Measurements from ENCODE around the gene APLP2.
"Not testable (repeated sequence)": the region's sequence is repeated elsewhere in the genome, so short reads cannot be mapped to it uniquely, and the experiment has no call there.

Gene APLP2

GRCh38 chr11:130165601-130166456 lies 96.1 kb downstream of the APLP2 start:
- H3K4me3 ChIP-seq (ENCODE audit: low read depth, low read length): no peak overlapping the region

DNA sequence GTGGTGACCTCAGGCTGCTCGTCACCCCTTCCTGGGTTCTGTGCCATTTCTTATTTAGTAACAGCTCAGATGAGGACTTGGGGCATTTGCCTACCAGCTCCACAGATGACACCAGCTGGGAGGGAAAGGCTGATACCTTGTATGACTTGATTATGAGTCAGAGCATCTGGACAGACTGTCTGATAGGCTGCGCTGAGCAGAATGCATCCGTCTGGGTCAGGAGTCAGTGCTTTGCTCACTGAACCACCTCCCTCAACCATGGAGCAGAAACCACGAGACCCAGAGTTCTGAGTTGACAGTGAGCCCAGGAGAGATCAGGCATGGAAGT lies 96.7 kb downstream of the APLP2 start:
- H3K4me3 ChIP-seq (ENCODE audit: low read depth, low read length): no peak overlapping the region

DNA sequence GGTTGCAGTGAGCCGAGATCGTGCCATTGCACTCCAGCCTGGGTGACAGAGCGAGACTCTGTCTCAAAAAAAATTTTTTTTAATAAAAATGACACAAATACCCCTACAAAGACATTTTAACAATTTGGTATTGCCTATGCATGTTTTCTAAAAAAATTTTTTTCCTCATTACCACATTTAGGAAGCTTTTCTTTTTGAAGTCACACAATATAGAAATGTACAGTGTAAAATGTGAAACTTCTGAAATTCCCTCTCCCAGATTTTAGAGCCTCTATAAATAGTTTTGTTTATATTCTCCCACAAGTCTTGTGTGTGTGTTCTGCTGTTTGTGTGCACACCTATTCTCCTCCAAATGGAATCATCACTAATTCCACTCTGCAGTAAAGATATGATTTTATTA lies 97.5 kb downstream of the APLP2 start:
- H3K4me3 ChIP-seq (ENCODE audit: low read depth, low read length): no peak overlapping the region

DNA sequence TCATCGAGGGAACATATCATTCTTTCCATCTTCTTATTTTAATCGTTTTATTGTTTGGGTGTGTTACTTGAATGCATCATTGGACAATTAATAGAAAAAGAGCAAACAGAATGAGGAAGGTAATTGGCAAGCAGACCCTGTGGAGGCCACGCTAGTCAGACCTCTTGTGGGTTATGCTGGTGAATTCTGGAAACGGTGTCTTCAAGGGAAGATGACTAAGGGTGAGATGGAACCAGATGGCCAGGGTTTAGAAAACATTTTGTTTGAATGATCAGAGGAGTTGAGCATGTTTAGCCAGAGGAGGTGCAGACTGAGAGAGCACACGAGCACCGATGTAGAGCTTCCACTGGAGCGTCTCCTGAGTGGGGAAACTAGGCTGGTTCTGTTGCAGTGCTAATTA lies 98.4 kb downstream of the APLP2 start:
- H3K4me3 ChIP-seq (ENCODE audit: low read depth, low read length): no peak overlapping the region

- H3K4me3 ChIP-seq (ENCODE audit: low read depth, low read length): no peak overlapping the region
These were observed 100.7 kb downstream of the APLP2 start for GRCh38 chr11:130170345-130170744.

GRCh38 chr11:130171534-130171933 lies 101.8 kb downstream of the APLP2 start:
- no peak overlapping the region for H3K4me3 ChIP-seq (ENCODE audit: low read depth, low read length)

- H3K4me3 ChIP-seq (ENCODE audit: low read depth, low read length): not testable (repeated sequence)
These were observed 102.3 kb downstream of the APLP2 start for GRCh38 chr11:130172001-130172400.

DNA sequence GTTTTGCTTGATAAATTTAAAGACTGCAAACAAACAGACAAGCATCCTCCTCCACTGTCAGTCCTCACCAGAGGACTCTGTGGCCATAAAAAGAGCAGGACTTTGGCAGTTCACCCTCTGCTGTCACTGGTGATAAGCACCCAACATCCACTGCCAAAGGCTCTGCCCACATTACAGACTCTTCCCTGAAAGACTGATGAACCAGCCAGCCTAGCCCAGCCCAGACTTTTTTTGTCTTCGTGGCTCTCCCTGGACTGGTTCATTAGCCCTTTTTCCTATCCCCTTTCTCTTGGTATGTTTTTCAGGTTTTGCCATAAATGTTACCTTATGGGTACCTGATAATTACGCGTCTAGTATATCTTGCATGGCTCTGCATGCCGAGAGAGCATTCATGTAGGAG lies 104.9 kb downstream of the APLP2 start:
- H3K4me3 ChIP-seq (ENCODE audit: low read depth, low read length): no peak overlapping the region

DNA sequence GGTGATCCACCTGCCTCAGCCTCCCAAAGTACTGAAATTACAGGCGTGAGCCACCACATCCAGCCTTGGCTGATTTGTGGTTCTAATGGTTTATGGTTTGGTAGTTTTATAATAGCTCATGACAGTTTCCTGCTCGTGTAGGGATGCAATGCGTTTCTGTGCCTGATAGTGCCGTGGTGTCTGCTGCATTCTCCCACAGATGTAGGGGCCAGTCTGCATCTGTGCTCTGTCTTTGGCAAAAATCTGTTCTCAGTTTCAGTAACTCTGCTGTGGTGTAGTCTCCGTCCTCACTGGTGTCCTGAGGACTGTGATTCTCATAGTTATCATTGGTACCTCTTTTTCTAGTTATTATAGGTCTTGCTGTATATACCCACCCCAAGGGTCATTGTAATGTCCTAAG lies 106.2 kb downstream of the APLP2 start:
- no peak overlapping the region for H3K4me3 ChIP-seq (ENCODE audit: low read depth, low read length)

DNA sequence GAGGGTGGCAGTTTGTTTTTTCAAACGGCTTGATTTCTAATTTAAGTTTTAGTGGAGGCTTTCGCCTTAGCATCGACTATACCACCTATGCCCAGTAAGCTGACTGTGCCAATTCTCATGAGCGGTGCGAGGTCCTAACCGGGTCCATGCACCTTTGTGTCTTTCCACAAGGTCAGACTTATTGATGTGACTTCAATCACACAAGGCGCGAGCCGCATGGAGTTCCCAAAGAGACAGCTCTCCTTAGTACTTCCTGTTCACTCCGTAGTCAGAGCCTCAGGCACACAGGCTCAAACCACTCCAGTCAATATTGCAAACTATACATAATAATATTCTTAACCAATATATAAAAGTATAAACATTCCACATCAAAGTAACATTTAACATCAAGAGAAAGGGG lies 108.1 kb downstream of the APLP2 start:
- H3K4me3 ChIP-seq (ENCODE audit: low read depth, low read length): no peak overlapping the region

DNA sequence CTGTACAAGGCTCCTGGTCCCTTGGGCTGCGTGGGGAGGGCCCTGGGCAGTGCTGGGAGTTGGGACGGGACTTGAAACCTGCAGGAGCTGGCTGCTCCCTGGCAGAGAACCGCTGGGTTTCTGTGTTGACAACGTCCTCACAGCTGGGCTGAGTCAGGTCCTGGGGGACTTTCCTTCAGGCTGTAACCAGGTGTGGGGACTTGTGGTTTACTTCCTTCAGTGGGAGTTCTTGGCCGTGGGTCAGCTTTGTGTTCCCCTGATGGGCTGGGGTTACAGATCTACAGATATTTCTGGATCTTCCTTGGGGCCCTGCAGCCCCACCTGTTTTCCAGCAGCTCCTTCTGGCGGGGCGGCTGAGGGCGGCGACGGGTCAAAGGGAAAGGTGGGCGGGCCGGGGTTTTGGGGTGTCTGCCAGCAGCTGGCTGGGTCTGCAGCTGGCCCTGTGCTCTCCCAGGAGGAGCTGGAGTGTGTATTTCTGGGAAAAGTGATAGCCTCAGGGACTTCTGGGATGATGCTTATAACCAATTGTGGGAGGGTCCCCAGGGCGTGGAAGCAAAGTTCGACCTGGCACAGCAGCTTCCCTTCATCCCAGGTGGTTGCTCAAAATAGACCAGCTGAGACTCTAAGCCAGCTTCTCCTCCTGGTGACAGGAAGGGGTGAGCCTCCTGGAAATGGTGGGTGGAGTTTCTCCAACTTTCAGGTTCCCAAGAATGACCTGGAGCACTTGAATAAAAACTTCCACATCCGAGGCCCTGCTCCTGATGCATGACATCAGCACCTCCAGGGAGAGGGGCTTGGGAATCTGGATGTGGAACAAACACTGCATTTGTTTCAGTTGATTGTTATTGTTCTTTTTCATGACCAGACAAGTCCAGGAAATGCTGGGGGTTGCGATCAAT lies 109.0 kb downstream of the APLP2 start:
- H3K4me3 ChIP-seq (ENCODE audit: low read depth, low read length): no peak overlapping the region

DNA sequence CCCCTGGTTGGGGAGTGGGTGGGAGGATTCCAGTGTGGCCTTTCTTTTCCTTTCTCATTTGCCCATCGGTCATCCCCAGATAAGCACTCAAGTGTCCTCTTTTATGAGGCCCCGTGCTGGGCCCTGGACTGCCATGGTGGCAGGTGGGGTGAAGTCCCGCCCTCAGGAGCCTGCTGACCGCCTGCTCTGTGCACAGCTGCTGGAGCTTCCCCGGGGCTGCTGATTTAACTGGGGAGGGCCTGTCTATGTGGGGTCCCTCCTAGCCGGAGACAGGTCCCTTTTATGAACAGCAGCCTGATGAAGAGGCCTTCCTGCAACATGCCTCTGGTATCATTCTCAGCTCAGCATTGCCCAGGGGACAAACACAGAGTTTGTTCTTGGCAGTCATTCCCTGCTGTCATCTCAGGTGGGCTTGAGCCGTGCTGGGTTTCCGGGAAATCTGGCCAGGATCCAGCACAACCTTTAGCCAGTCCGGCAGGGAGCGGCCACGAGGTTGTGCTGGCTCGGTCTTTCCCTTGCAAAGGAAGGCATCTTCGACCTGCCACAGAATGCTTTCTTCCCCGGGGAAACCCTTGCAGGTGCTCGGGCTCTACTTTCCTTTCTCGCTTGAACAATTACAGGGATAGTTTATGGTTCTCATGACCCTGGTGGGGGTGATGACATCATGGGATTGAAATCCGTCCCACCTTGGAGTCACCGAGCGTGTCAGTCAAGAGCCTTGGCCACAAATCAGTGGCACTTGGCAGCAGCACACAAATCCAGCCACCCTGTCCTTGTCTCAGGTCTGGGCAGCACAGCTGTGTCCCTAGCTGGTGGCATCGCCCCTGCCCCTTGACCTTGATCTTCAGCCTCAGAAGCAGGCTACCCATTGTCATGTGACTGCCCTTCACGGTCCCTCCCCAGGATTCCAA lies 110.0 kb downstream of the APLP2 start:
- H3K4me3 ChIP-seq (ENCODE audit: low read depth, low read length): no peak overlapping the region

GRCh38 chr11:130180491-130180890 lies 110.8 kb downstream of the APLP2 start:
- no peak overlapping the region for H3K4me3 ChIP-seq (ENCODE audit: low read depth, low read length)

DNA sequence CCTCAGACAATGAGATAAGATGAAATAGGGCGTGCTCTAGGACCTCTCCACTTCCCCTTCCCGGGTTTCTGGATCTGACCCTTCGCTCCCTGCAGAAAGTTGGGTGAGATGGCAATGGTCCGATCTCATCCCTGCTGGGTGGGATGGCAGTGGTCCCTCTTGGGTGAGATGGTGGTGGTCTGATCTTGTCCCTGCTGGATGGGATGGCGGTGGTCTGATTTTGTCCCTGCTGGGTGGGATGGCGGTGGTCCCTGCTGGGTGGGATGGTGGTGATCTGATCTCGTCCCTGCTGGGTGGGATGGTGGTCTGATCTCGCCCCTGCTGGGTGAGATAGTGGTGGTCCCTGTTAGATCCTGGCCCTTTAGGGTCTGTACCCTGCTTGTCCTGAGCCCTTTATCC lies 111.2 kb downstream of the APLP2 start:
- H3K4me3 ChIP-seq (ENCODE audit: low read depth, low read length): no peak overlapping the region

DNA sequence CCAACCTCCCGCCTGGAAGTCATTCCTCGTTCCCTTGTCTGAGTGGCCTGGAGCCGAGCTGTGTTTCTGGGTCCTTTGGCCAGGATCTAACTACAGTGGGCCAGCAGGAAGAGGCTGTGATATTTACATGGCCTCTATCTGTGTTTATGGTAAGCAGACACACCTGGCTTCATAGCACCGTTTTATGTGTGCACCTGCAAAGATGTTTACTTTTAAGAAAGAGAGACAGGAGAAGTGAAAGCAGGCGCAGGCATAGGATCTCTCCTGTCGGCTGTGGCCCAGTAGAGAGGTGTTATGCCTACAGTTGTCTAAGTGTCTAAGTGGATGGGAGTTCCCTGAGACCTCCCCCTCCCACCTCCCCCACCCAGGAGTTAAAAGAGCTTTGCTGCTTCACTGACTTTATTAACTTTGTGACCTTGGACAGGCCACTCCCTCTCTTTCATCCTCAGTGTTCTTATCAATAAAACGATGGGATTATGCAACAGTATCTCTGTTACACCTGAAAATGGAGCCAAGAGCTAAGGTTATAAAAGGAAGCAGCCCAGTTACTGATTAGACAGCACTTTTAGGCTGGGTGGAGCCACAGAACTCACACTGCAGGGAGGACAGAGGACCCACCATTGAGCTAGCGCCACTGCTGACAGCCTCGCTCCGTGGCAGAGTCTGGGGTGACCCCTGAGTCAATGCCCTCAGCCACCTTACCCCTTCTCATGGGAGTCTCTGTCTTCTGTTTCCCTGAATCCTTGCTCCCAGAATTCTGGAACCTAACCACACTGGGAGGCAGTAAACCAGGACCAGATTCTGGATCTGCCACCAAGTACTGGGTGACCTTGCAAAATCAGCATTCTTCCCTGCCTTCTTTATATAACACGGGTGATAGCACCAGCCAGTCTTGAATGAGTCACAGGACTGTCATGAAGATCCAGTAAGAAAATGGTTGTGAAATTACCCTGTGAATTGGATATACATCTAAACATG lies 111.9 kb downstream of the APLP2 start:
- no peak overlapping the region for H3K4me3 ChIP-seq (ENCODE audit: low read depth, low read length)

DNA sequence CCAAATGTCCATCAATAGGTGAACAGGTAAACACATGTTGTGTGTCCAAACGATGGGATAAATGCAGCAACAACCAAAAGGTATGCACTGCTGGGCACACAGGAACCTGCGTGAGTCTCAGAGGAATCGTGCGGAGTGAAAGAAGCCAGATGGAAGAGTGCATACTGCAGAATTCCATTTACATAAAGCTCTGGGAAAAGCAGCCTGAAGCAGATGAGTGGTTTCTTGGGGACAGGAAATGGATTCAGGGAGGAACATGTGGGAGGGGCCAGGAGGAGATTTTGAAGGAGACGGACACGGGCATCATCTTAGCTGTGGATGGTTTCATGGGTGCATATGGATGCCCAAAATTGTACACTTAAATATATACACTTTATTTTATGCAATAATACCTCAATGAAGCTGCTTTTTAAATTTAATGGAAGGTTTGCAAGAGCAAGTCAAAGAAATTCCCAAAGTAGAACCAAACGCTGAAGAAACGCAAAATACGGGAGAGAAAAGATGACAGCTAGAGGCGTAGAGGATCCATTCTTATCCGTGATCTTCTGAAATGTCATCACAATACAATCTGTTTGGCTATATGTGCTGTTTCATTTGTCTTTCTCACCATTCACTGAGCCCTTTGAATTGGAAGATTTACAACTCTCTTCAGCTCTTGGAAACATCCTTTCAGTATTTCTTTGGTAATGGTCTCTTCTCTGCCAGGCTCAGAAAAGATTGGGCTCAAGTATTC lies 114.3 kb downstream of the APLP2 start:
- H3K4me3 ChIP-seq (ENCODE audit: low read depth, low read length): no peak overlapping the region

- no peak overlapping the region for H3K4me3 ChIP-seq (ENCODE audit: low read depth, low read length)
These were observed 117.4 kb downstream of the APLP2 start for GRCh38 chr11:130187096-130187495.

- no peak overlapping the region for H3K4me3 ChIP-seq (ENCODE audit: low read depth, low read length)
These were observed 118.4 kb downstream of the APLP2 start for GRCh38 chr11:130188047-130188446.
